SK-N-SH (cell line): ENCODE data around the gene HPCAL1. TPM values are rescaled to one million over a fixed set of nuclear protein-coding genes. Genes with fewer than 3 reads are reported as not detected.

Experiments
- CTCF ChIA-PET: fragments of 300-600, 350-600 bp; formaldehyde crosslinking; extraction: SDS; loops from one replicate; lab custom pipeline; 2021; lab: Yijun Ruan, JAX
- POLR2A ChIA-PET: fragments of 350-600 bp; sonication (Branson Sonifier 250); formaldehyde crosslinking; extraction: SDS; loops from one replicate; lab custom pipeline; 2020; ENCODE audit warnings: antibody characterized with exemption, inconsistent platforms; lab: Yijun Ruan, JAX
- DNase-seq: peaks from one replicate; pipeline ENCODE4 v3.0.0; 2012
- H2AFZ ChIP-seq: fragments of 200-600 bp; sonication (generic); 2 replicates; pipeline ENCODE4 v1.8.1; 2016; ENCODE audit warnings: antibody characterized with exemption, mild to moderate bottlenecking, low read depth
- H3F3A ChIP-seq: fragments of 200-600 bp; sonication (generic); replicated peaks from 2 replicates; pipeline ENCODE3; 2016; ENCODE audit warnings: antibody characterized with exemption, mild to moderate bottlenecking; ENCODE audit not compliant: insufficient read depth
- H3K27ac ChIP-seq, 2 experiments: fragments of 200-500 bp in 1 of 2; fragments of 200-600 bp in 1 of 2; sonication (Bioruptor generic) in 1 of 2; sonication (generic), shearing (Covaris generic) in 1 of 2; 2 replicates each; pipeline versions ENCODE4 v1.5.1 to v1.6.1; 2014 to 2016; ENCODE audit warnings: low read depth in 2 of 2, inconsistent platforms in 1 of 2, low read length in 1 of 2, mild to moderate bottlenecking in 1 of 2, mixed read lengths in 1 of 2
- H3K27me3 ChIP-seq: fragments of 200-600 bp; sonication (generic), shearing (Covaris generic); 2 replicates; pipeline ENCODE4 v1.6.1; 2016; ENCODE audit warnings: mixed run types; ENCODE audit not compliant: insufficient read depth
- H3K36me3 ChIP-seq, 2 experiments: fragments of 200-500 bp in 1 of 2; fragments of 200-600 bp in 1 of 2; sonication (Bioruptor generic) in 1 of 2; sonication (generic) in 1 of 2; replicated peaks in 1 of 2; 2 replicates each; pipeline versions ENCODE3 to v1.5.1; 2014 to 2016; ENCODE audit warnings: low read length in 1 of 2, mild to moderate bottlenecking in 1 of 2; ENCODE audit not compliant: insufficient read depth in 2 of 2, control insufficient read depth in 1 of 2
- H3K4me1 ChIP-seq, 2 experiments: fragments of 200-500 bp in 1 of 2; fragments of 200-600 bp in 1 of 2; sonication (Bioruptor generic) in 1 of 2; sonication (generic), shearing (Covaris generic) in 1 of 2; 2 replicates each; pipeline versions ENCODE4 v1.5.1 to v1.6.1; 2014 to 2016; ENCODE audit warnings: low read depth in 1 of 2, low read length in 1 of 2, mixed run types in 1 of 2; ENCODE audit not compliant: insufficient read depth in 2 of 2, control insufficient read depth in 1 of 2
- H3K4me2 ChIP-seq: fragments of 200-600 bp; sonication (generic), shearing (Covaris generic); 2 replicates; pipeline ENCODE4 v1.6.1; 2017; ENCODE audit warnings: mixed run types
- H3K4me3 ChIP-seq, 2 experiments: fragments of 200-500 bp in 1 of 2; fragments of 200-600 bp in 1 of 2; sonication (Bioruptor generic) in 1 of 2; sonication (generic), shearing (Covaris generic) in 1 of 2; 2 replicates each; pipeline versions ENCODE4 v1.5.1 to v1.8.1; 2014 to 2016; ENCODE audit warnings: low read depth in 2 of 2, inconsistent platforms in 1 of 2, low read length in 1 of 2, mild to moderate bottlenecking in 1 of 2, mixed read lengths in 1 of 2, moderate library complexity in 1 of 2
- H3K79me2 ChIP-seq: fragments of 200-600 bp; sonication (generic); 2 replicates; pipeline ENCODE4 v1.8.1; 2017; ENCODE audit warnings: mild to moderate bottlenecking; ENCODE audit not compliant: insufficient read depth
- H3K9ac ChIP-seq: fragments of 200-600 bp; sonication (generic); 2 replicates; pipeline ENCODE4 v1.6.1; 2017; ENCODE audit warnings: mixed run types
- H3K9me2 ChIP-seq: fragments of 200-600 bp; sonication (generic); 2 replicates; pipeline ENCODE4 v1.6.1; 2017; ENCODE audit warnings: mixed run types
- H3K9me3 ChIP-seq: fragments of 200-600 bp; sonication (generic); 2 replicates; pipeline ENCODE4 v1.6.1; 2017; ENCODE audit warnings: mixed run types, mild to moderate bottlenecking, moderate library complexity
- H4K20me1 ChIP-seq: fragments of 200-600 bp; sonication (generic); 2 replicates; pipeline ENCODE4 v1.6.1; 2017; ENCODE audit warnings: mild to moderate bottlenecking, mixed run types; ENCODE audit not compliant: insufficient read depth
- CHD2 ChIP-seq: fragments of 150-350 bp; IDR thresholded peaks from 2 replicates; pipeline ENCODE4 v1.6.1; 2018; ENCODE audit warnings: low read length; ENCODE audit not compliant: partially characterized antibody
- CTCF ChIP-seq: fragments of 200-600 bp; sonication (generic); IDR thresholded peaks from 2 replicates; pipeline ENCODE4 v1.6.1; 2017; ENCODE audit warnings: antibody characterized with exemption, mild to moderate bottlenecking, moderate library complexity
- ELF1 ChIP-seq: IDR thresholded peaks from 2 replicates; pipeline ENCODE4 v1.4.0; 2012
- EZH2phosphoT487 ChIP-seq: fragments of 200-600 bp; sonication (generic); IDR thresholded peaks from 2 replicates; pipeline ENCODE4 v1.6.1; 2017; ENCODE audit warnings: low read depth, mixed run types, mild to moderate bottlenecking, antibody characterized with exemption, moderate library complexity, borderline replicate concordance
- FOSL2 ChIP-seq: IDR thresholded peaks from 2 replicates; pipeline ENCODE4 v1.4.0; 2012; ENCODE audit warnings: low read depth, mild to moderate bottlenecking, moderate library complexity, borderline replicate concordance
- FOXM1 ChIP-seq: IDR thresholded peaks from 2 replicates; pipeline ENCODE4 v1.4.0; 2012; ENCODE audit warnings: low read depth, mild to moderate bottlenecking
- GABPA ChIP-seq: IDR thresholded peaks from 2 replicates; pipeline ENCODE4 v1.4.0; 2012; ENCODE audit warnings: low read depth, mild to moderate bottlenecking
- GATA2 ChIP-seq: sonication (generic); formaldehyde crosslinking; IDR thresholded peaks from 2 replicates; pipeline ENCODE4 v1.5.0; 2020; ENCODE audit warnings: mild to moderate bottlenecking, missing genetic modification reagents
- JUND ChIP-seq: IDR thresholded peaks from 2 replicates; pipeline ENCODE4 v1.4.0; 2012
- MEF2A ChIP-seq: IDR thresholded peaks from 2 replicates; pipeline ENCODE4 v1.4.0; 2012; ENCODE audit warnings: low read depth, borderline replicate concordance
- RAD21 ChIP-seq: IDR thresholded peaks from 2 replicates; pipeline ENCODE4 v1.6.1; 2012; ENCODE audit warnings: mild to moderate bottlenecking, low read length
- SIN3A ChIP-seq: IDR thresholded peaks from 2 replicates; pipeline ENCODE4 v1.6.1; 2012; ENCODE audit warnings: low read depth, mild to moderate bottlenecking, low read length, moderate library complexity, borderline replicate concordance
- TAF1 ChIP-seq: IDR thresholded peaks from 2 replicates; pipeline ENCODE4 v1.6.1; 2012; ENCODE audit warnings: low read depth, mild to moderate bottlenecking, low read length, moderate library complexity, borderline replicate concordance
- TCF12 ChIP-seq: IDR thresholded peaks from 2 replicates; pipeline ENCODE4 v1.4.0; 2012
- TEAD4 ChIP-seq: IDR thresholded peaks from 2 replicates; pipeline ENCODE4 v1.4.0; 2012; ENCODE audit warnings: mild to moderate bottlenecking, borderline replicate concordance; ENCODE audit not compliant: insufficient read depth
- WGBS: methylation state at CpG from one replicate; pipeline ENCODE4 v1.1.6; 2017; ENCODE audit warnings: low lambda C conversion rate; 5-methylcytosine and 5-hydroxymethylcytosine counted together
- polyA plus RNA-seq, 3 experiments: library from polyadenylated mRNA; depleted of rRNA; stranded (reverse); fragments of >200 nt; gene quantifications; 2 replicates each; pipeline ENCODE4 v1.2.3, GENCODE V29; 2012
- TF ChIP-seq, protein P1 (sequence below): fragments of 150-350 bp; IDR thresholded peaks from 2 replicates; pipeline ENCODE4 v1.6.1; 2016; ENCODE audit warnings: mild to moderate bottlenecking, low read depth, low read length
- TF ChIP-seq, protein P2 (sequence below): IDR thresholded peaks from 2 replicates; pipeline ENCODE4 v1.4.0; 2012; ENCODE audit warnings: low read depth, borderline replicate concordance
- TF ChIP-seq, protein P3 (sequence below): IDR thresholded peaks from 2 replicates; pipeline ENCODE4 v1.4.0; 2012; ENCODE audit warnings: low read depth, borderline replicate concordance

Gene HPCAL1
- polyA plus RNA-seq, 1 of the 3 experiments (the other 2 are of a cell fraction): 77.0 TPM

GRCh38 chr2:10399358-10399757, 96.7 kb downstream of the HPCAL1 start:
- no peak overlapping the region for H3K9ac ChIP-seq
- POLR2A ChIA-PET: no interaction called here

DNA sequence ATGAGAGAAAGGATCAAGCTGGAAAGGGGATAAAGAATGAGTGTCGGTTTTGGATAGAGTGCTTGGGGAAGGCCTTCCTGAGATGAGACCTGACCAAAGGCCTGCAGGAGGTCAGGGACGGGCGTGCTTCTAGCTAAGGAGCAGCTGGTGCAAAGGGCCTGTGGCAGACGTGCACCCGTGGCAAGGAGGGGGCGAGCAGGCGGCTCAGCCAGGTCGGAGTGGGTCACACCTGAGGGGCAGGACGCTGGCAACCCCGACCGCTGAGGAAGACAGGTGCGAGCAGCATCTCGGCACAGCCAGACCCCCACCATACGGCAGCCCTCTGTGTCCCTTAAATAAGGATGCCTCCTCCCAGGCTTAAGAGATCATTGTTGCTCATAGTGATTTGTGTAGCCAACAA, 97.3 kb downstream of the HPCAL1 start:
- peaks cover 0 to 4% of the 10 kb centered on the region in 2 experiments for H3K36me3 ChIP-seq
- no peak overlapping the region for H3K4me3 ChIP-seq
- no peak overlapping the region for H2AFZ ChIP-seq
- no peaks in the 10 kb centered on the region for H3K9me2 ChIP-seq
- no peak overlapping the region for H3K9ac ChIP-seq
- H3K27ac ChIP-seq: peak overlapping the region in 1 of 2 experiments; percentile 43; a peak in 1 of 4 replicates
- ChIA-PET POLR2A (no interaction called here), CTCF (interaction anchor here (3.8 kb wide), 1 partner anchor 9 kb away, joined by 28 read pairs; no protein-coding TSS in a partner anchor)
- H3K27me3 ChIP-seq: no peaks in the 10 kb centered on the region
- H3K9me3 ChIP-seq: no peaks in the 10 kb centered on the region
- H3F3A ChIP-seq: peaks cover 10% of the 10 kb centered on the region
- 0 out of 2 replicates have a peak, but pooled peaks cover 4% of the 10 kb centered on the region for H4K20me1 ChIP-seq
- WGBS: 87% methylated on average over 13 of the region's 14 CpGs
- peaks cover 13 to 60% of the 10 kb centered on the region in 2 experiments for H3K4me1 ChIP-seq
- H3K79me2 ChIP-seq: no peaks in the 10 kb centered on the region
- no peak overlapping the region for H3K4me2 ChIP-seq
- DNase-seq: no peak
- TF ChIP-seq CHD2 (no peak), ELF1 (no peak), RAD21 (no peak), FOXM1 (no peak), CTCF (no peak), TEAD4 (no peak), JUND (no peak), TAF1 (no peak), TCF12 (no peak), GATA2 (CRISPR knock-in tag) (no peak), EZH2phosphoT487 (no peak), MEF2A (no peak)
- TF ChIP-seq, protein P1, sequence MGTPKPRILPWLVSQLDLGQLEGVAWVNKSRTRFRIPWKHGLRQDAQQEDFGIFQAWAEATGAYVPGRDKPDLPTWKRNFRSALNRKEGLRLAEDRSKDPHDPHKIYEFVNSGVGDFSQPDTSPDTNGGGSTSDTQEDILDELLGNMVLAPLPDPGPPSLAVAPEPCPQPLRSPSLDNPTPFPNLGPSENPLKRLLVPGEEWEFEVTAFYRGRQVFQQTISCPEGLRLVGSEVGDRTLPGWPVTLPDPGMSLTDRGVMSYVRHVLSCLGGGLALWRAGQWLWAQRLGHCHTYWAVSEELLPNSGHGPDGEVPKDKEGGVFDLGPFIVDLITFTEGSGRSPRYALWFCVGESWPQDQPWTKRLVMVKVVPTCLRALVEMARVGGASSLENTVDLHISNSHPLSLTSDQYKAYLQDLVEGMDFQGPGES: no peak

More at GRCh38 chr2:10399358-10399757, 96.7 kb downstream of the HPCAL1 start:
- Histone ChIP-seq H3K4me1 (peaks cover 6 to 55% of the 10 kb centered on the region in 2 experiments), H3K9me2 (no peaks in the 10 kb centered on the region), H3K36me3 (peaks cover 0 to 4% of the 10 kb centered on the region in 2 experiments), H3K27me3 (no peaks in the 10 kb centered on the region), H3K4me2 (no peak overlapping the region), H3K9me3 (no peaks in the 10 kb centered on the region), H3K79me2 (no peaks in the 10 kb centered on the region), H3F3A (peaks cover 4% of the 10 kb centered on the region), H3K27ac (no peak overlapping the region; a peak in 1 of 4 replicates), H4K20me1 (0 out of 2 replicates have a peak, but pooled peaks cover 4% of the 10 kb centered on the region), H2AFZ (no peak overlapping the region), H3K4me3 (no peak overlapping the region)
- TF ChIP-seq EZH2phosphoT487 (no peak), CHD2 (no peak), FOSL2 (no peak), SIN3A (no peak), GABPA (no peak), GATA2 (CRISPR knock-in tag) (no peak), TAF1 (no peak)
- TF ChIP-seq, protein P2, sequence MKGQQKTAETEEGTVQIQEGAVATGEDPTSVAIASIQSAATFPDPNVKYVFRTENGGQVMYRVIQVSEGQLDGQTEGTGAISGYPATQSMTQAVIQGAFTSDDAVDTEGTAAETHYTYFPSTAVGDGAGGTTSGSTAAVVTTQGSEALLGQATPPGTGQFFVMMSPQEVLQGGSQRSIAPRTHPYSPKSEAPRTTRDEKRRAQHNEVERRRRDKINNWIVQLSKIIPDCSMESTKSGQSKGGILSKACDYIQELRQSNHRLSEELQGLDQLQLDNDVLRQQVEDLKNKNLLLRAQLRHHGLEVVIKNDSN: no peak
- TF ChIP-seq, protein P3, sequence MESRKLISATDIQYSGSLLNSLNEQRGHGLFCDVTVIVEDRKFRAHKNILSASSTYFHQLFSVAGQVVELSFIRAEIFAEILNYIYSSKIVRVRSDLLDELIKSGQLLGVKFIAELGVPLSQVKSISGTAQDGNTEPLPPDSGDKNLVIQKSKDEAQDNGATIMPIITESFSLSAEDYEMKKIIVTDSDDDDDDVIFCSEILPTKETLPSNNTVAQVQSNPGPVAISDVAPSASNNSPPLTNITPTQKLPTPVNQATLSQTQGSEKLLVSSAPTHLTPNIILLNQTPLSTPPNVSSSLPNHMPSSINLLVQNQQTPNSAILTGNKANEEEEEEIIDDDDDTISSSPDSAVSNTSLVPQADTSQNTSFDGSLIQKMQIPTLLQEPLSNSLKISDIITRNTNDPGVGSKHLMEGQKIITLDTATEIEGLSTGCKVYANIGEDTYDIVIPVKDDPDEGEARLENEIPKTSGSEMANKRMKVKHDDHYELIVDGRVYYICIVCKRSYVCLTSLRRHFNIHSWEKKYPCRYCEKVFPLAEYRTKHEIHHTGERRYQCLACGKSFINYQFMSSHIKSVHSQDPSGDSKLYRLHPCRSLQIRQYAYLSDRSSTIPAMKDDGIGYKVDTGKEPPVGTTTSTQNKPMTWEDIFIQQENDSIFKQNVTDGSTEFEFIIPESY: no peak
- WGBS: 63% methylated on average over 16 of the region's 16 CpGs
- CTCF ChIA-PET: interaction anchor here (0.9 to 3.8 kb wide), 2 partner anchors 9 to 98 kb away, joined by 3 to 28 read pairs; no protein-coding TSS in a partner anchor
- DNase-seq: no peak
